Memory B cell (primary cell): ENCODE data around the gene SLC6A19.

Source experiments
- ATAC-seq: fragments of 150-1000 bp; cut with Tn5 transposase; 2 replicates; pipeline ENCODE4 v1.10.0; 2021; ENCODE audit warnings: low read depth, mild to moderate bottlenecking, moderate library complexity
- DNase-seq, 2 donors: peaks; one replicate each; pipeline ENCODE4 v3.0.0; 2022; ENCODE audit warnings: low spot score in 2 of 2
- H3K27ac Mint-ChIP-seq: one replicate; pipeline ENCODE4 v1.8.0; 2022; ENCODE audit warnings: mild to moderate bottlenecking, moderate library complexity, mixed read lengths
- H3K27me3 Mint-ChIP-seq: one replicate; pipeline ENCODE4 v1.8.0; 2022; ENCODE audit warnings: mixed read lengths
- H3K36me3 Mint-ChIP-seq: one replicate; pipeline ENCODE4 v1.8.0; 2022; ENCODE audit warnings: mild to moderate bottlenecking, mixed read lengths
- H3K4me1 Mint-ChIP-seq: one replicate; pipeline ENCODE4 v1.8.0; 2022; ENCODE audit warnings: mixed read lengths
- H3K4me3 Mint-ChIP-seq: one replicate; pipeline ENCODE4 v1.8.0; 2022; ENCODE audit warnings: mild to moderate bottlenecking, moderate library complexity, mixed read lengths
- H3K9me3 Mint-ChIP-seq: one replicate; pipeline ENCODE4 v1.8.0; 2022; ENCODE audit warnings: mixed read lengths

Gene SLC6A19

GRCh38 chr5:1244255-1244654 lies 42.9 kb downstream of the SLC6A19 start:
- DNase-seq (no peak), ATAC-seq (no peak)
- no peak overlapping the region for H3K4me3 Mint-ChIP-seq
- H3K9me3 Mint-ChIP-seq: no peaks in the 10 kb centered on the region
- no peak overlapping the region for H3K27ac Mint-ChIP-seq
- no peaks in the 10 kb centered on the region for H3K36me3 Mint-ChIP-seq
- H3K4me1 Mint-ChIP-seq: no peaks in the 10 kb centered on the region
- peaks cover 6% of the 10 kb centered on the region for H3K27me3 Mint-ChIP-seq

DNA sequence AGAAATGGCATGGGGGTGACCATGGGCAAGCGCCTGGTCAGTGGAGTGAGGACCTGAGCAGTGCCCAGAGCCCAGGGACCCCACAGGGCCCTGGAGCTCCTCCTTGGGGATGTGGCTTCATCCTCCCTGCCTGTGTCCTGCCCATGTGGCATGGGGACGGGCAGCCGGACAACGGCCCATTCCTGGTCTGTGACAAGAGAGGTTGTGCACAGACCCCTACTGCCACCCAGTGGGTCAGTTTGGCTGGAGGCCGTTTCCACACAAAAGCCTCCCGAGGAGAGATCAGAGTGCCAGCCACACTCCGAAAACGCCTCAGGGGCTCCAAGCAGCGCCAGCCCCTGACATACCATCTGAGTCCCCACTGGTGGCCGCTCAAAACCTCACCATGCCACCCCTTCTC lies 43.6 kb downstream of the SLC6A19 start:
- DNase-seq: no peak
- no peaks in the 10 kb centered on the region for H3K36me3 Mint-ChIP-seq
- ATAC-seq: no peak
- no peak overlapping the region for H3K4me3 Mint-ChIP-seq
- no peak overlapping the region for H3K27ac Mint-ChIP-seq
- H3K4me1 Mint-ChIP-seq: no peaks in the 10 kb centered on the region
- H3K27me3 Mint-ChIP-seq: peaks cover 6% of the 10 kb centered on the region
- no peaks in the 10 kb centered on the region for H3K9me3 Mint-ChIP-seq

DNA sequence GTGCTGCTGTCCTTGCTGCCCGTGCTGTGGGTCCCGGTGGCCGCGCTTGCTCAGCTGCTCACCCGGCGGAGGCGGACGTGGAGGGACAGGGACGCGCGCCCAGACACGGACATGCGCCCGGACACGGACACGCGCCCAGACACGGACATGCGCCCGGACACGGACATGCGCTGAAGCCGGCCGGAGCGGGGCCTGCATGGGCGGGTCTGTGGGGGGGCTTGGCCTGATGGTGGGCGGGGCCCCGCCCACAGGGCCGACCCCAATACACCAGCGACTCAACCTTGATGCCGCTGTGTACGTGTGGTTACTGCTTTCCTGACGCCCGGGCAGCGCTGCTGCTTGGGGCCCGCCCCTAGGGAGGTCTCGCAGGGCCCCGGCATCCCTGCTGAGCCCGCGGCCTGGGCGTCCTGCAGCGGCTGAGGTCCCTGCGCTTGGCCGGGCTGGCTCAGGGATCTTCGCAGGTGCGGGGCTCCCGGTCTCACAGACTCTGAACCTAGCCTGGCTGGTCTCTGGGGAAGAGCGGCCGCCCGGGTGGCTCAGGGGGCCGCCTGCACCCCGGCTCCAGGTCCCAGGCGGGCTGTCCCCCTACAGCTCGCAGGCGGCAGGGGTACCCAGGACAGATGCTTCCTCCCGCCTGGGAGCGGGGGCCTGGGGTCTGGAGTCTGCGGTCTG lies 44.6 kb downstream of the SLC6A19 start:
- H3K4me1 Mint-ChIP-seq: no peaks in the 10 kb centered on the region
- H3K27ac Mint-ChIP-seq: no peak overlapping the region
- H3K27me3 Mint-ChIP-seq: peaks cover 4% of the 10 kb centered on the region
- no peak for ATAC-seq
- no peaks in the 10 kb centered on the region for H3K36me3 Mint-ChIP-seq
- DNase-seq: no peak
- no peaks in the 10 kb centered on the region for H3K9me3 Mint-ChIP-seq
- H3K4me3 Mint-ChIP-seq: no peak overlapping the region

GRCh38 chr5:1246711-1247431 lies 45.5 kb downstream of the SLC6A19 start:
- peaks cover 4% of the 10 kb centered on the region for H3K27me3 Mint-ChIP-seq
- no peak overlapping the region for H3K4me3 Mint-ChIP-seq
- H3K27ac Mint-ChIP-seq: no peak overlapping the region
- no peaks in the 10 kb centered on the region for H3K36me3 Mint-ChIP-seq
- ATAC-seq (no peak), DNase-seq (no peak)
- H3K9me3 Mint-ChIP-seq: no peaks in the 10 kb centered on the region
- H3K4me1 Mint-ChIP-seq: no peaks in the 10 kb centered on the region

DNA sequence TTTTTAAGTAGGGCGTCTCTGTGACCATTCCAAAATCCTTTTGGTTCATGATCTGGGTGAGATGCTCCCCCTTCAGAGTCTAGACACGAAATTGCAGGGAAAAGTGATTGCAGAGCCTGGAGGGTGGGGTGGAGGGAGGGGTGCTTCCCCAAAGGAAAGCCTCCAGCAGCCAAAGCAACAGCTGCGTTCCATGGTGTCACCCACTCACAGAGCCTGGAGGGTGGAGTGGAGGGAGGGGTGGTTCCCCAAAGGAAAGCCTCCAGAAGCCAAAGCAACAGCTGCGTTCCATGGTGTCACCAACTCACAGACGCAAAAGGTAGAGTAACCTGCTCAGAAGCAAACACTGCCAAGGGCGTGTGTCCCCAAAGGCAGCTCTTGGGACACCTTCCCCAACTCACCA lies 46.4 kb downstream of the SLC6A19 start:
- Mint-ChIP-seq H3K36me3 (no peaks in the 10 kb centered on the region), H3K9me3 (no peaks in the 10 kb centered on the region), H3K4me1 (no peaks in the 10 kb centered on the region), H3K27ac (no peak overlapping the region), H3K4me3 (no peak overlapping the region), H3K27me3 (peaks cover 6% of the 10 kb centered on the region)
- DNase-seq (no peak), ATAC-seq (no peak)

DNA sequence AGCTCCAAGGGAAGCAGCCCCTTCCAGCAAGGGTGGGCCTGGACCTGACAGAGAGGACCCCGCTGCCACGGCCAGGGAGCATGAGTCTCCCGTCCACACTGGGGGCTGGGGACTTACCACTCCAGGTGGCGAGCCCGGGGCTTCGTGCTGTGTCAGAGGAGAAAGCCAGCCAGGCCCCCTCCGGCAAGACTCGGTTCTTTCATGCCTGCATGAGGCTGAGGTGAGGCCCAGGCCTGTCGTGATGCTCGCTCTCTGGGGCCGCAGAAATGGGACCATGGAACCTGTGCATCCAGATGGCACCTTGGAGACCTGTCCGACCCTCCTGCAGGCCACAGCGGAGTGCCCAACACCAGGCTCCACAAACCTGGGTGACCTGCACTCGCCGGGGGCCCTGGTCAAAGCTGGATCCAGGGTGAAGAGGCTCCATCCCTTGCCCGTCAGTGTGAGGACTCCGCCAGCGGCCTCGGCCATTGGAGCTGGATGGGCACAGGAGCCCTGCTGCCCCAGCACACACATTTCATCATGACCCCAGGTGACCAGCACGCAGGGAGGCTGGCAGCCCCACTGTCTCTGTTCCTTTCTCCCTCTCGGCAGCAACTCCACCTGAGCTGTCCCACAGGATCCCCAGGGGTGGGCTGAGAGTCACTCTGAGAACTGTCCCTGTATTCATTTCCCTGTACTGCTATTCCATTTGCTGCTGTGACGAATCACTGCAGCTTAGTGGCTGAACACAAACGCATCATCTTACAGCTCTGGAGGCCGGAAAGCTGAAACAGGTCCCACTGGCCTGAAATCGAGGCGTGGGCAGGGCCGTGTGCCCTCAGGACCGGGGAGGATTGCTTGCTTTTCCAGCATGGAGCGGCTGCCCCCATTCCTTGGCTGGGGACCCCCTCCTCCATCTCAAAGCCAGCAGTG lies 48.2 kb downstream of the SLC6A19 start:
- no peaks in the 10 kb centered on the region for H3K36me3 Mint-ChIP-seq
- H3K9me3 Mint-ChIP-seq: no peaks in the 10 kb centered on the region
- no peak overlapping the region for H3K4me3 Mint-ChIP-seq
- H3K4me1 Mint-ChIP-seq: no peaks in the 10 kb centered on the region
- H3K27me3 Mint-ChIP-seq: peaks cover 5% of the 10 kb centered on the region
- DNase-seq: no peak
- no peak for ATAC-seq
- H3K27ac Mint-ChIP-seq: no peak overlapping the region

DNA sequence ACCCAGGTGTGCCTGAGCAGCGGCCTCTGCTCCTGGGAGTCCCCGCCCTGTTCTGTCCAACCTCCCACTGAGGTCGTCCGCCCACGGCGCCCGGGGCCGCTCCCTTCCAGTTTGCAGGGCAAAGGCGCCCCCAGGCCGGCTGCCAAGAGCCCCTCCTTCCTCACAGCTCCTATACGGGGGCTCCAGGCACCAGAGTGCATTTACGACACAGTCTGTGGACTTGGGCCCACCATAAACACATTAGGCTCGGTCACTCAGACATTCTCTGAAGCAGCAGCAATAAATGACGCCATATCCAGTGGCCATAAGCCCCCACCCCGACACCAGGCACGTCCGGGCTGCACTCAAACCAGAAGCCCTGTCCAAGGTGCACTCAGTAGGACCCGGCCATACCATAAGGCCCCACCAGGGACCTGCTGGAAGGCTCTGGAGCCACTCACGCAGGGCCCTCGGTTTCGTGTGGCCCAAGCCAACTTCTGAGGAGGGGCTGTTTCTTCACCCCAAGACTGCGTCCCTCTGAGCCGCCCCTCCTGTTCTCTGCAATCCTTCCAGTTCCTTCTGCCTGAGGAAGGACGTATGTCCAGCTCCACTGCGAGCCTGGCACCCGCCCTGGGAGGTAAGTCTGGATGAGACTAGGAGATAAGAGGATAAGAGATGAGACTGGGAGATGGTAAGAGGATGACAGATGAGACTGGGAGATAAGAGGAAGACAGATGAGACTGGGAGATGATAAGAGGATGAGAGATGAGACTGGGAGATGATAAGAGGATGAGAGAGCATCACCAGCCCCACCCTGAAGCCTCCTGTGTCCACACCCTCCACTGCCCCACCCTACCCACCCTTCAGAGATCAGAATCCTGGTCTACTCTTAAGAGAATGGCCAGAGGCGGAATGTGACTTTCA lies 50.5 kb downstream of the SLC6A19 start:
- Mint-ChIP-seq H3K27me3 (peaks cover 5% of the 10 kb centered on the region), H3K9me3 (no peaks in the 10 kb centered on the region), H3K4me1 (peaks cover 4% of the 10 kb centered on the region), H3K36me3 (no peaks in the 10 kb centered on the region), H3K4me3 (no peak overlapping the region), H3K27ac (no peak overlapping the region)
- ATAC-seq (no peak), DNase-seq (no peak)

DNA sequence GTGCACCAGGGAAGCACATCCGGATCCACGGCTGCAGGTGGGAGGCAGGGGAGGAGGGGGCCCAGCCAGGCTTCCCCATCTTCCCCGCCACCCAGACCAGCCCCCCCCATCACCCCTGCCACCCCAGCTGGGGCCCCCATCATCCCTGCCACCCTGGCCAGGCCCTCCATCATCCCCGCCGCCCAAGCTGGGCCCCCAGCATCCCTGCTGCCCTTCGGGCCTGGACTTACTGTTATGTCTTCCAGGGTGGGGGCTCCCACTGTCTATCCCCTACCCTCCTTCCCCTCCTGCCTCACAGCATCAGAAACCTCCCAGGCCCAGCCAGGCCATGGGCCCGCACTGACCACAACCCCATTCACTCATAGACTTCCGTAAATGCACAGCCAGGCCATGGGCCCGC lies 51.3 kb downstream of the SLC6A19 start:
- DNase-seq (no peak), ATAC-seq (no peak)
- no peaks in the 10 kb centered on the region for H3K36me3 Mint-ChIP-seq
- H3K4me1 Mint-ChIP-seq: peaks cover 4% of the 10 kb centered on the region
- no peaks in the 10 kb centered on the region for H3K9me3 Mint-ChIP-seq
- no peak overlapping the region for H3K27ac Mint-ChIP-seq
- peaks cover 2% of the 10 kb centered on the region for H3K27me3 Mint-ChIP-seq
- no peak overlapping the region for H3K4me3 Mint-ChIP-seq

DNA sequence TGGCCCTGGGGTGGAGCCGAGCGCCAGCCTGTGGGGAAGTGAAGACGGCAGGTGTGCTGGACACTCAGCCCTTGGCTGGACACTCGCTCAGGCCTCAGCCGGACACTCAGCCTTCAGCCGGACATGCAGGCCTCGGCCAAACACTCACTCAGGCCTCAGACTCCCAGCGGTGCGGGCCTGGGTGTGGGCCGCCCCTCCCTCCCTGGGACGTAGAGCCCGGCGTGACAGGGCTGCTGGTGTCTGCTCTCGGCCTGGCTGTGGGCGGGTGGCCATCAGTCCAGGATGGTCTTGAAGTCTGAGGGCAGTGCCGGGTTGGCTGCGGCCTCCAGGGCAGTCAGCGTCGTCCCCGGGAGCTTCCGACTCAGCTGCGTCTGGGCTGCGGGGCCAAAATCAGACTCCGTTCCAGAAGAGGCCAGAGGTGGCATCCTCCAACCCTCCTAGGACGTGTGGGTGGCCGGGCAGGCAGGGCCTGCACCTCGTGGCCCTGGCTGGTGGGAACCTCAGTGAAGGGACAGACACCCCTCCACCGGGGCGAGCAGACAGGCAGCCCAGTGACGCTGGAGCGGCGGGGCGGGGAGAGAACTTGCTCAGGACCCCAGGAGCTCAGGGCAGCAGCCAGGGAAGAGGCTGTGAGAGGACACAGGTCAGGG lies 52.2 kb downstream of the SLC6A19 start:
- DNase-seq: no peak
- Mint-ChIP-seq H3K4me3 (no peak overlapping the region), H3K4me1 (peaks cover 4% of the 10 kb centered on the region), H3K27ac (no peak overlapping the region), H3K27me3 (peaks cover 2% of the 10 kb centered on the region), H3K9me3 (no peaks in the 10 kb centered on the region), H3K36me3 (no peaks in the 10 kb centered on the region)
- no peak for ATAC-seq

DNA sequence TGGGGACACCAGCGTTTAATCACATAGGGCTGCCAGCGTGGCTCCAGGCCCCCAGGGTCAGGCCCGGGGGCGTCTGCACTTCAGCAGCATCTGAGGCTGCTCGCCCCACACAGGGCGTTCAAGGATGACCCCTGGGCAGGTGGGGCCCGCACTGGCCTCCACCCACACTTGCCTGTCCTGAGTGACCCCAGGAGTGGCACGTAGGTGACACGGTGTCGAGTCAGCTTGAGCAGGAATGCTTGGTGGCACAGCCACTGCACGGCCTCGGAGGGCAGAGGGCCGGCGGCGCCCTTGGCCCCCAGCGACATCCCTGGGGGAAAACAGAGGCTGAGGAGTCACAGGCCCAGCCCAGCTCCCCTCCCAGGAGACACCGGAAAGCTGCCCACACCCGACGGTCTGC lies 52.8 kb downstream of the SLC6A19 start:
- H3K27me3 Mint-ChIP-seq: peaks cover 7% of the 10 kb centered on the region
- no peaks in the 10 kb centered on the region for H3K9me3 Mint-ChIP-seq
- DNase-seq: no peak
- peaks cover 6% of the 10 kb centered on the region for H3K4me1 Mint-ChIP-seq
- no peaks in the 10 kb centered on the region for H3K36me3 Mint-ChIP-seq
- no peak for ATAC-seq
- no peak overlapping the region for H3K27ac Mint-ChIP-seq
- H3K4me3 Mint-ChIP-seq: no peak overlapping the region

DNA sequence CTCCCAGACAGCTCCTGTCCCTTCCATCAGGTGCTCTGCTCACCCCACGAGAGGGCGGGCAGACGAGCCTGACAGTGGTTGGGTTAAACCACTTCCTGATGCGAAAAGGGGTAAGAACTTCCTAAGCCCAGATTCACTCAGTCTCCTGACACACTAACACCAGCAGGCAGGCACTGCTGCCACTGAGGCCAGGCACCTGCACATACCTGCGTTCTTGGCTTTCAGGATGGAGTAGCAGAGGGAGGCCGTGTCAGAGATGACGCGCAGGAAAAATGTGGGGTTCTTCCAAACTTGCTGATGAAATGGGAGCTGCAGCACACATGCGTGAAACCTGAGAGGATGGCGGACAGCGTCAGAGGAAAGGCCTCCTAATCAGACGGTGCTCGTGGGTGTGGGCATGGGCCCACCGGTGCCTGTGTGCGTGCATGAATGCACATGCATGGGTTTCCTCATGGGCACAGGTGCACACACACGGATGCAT lies 53.7 kb downstream of the SLC6A19 start:
- no peak for DNase-seq
- Mint-ChIP-seq H3K9me3 (no peaks in the 10 kb centered on the region), H3K4me1 (peaks cover 6% of the 10 kb centered on the region), H3K4me3 (no peak overlapping the region), H3K27me3 (peaks cover 7% of the 10 kb centered on the region), H3K27ac (no peak overlapping the region), H3K36me3 (no peaks in the 10 kb centered on the region)
- no peak for ATAC-seq

DNA sequence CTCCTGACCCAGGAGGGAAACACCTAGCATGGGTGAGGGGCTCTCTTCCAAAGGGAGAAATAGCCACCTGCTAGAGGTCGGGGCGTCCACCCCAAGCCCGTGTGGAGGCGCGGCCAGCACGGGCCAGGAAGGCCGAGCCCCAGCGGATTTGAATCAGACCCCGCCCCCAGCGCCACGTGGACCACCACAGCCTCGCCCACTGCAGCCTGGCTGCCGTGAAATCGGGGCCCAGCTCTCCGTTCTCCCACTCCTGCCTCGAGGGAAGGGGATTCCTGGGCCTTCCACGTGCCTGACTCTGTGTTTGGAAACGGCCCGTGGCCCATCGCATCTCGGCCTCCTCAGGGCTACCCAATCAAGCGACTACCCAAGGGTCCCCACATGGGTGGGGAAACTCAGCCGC lies 55.4 kb downstream of the SLC6A19 start:
- ATAC-seq: no peak
- H3K27ac Mint-ChIP-seq: no peak overlapping the region
- no peak for DNase-seq
- H3K27me3 Mint-ChIP-seq: peaks cover 7% of the 10 kb centered on the region
- peaks cover 6% of the 10 kb centered on the region for H3K4me1 Mint-ChIP-seq
- no peaks in the 10 kb centered on the region for H3K36me3 Mint-ChIP-seq
- H3K9me3 Mint-ChIP-seq: no peaks in the 10 kb centered on the region
- no peak overlapping the region for H3K4me3 Mint-ChIP-seq

DNA sequence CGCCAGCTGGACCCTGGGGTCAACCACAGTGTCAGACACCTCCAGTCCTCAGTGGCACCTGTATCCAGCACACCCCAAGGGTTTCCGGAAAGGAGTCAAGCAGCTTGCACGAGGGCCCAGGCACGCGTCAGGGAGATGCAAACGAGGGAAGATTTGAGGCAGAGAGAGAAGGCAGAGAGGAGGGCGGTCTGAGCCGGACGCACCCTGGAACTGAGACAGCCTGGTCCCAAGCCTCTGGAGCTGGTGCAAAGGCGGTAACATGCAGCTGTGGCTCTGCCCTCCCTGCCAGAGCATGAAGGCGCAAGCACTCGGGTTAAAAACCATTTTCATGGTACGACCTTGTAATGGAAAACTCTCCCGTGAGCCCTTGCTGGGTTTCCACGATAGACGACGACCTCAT lies 56.0 kb downstream of the SLC6A19 start:
- peaks cover 4% of the 10 kb centered on the region for H3K27me3 Mint-ChIP-seq
- no peak overlapping the region for H3K4me3 Mint-ChIP-seq
- no peak for ATAC-seq
- DNase-seq: no peak
- peaks cover 6% of the 10 kb centered on the region for H3K4me1 Mint-ChIP-seq
- H3K36me3 Mint-ChIP-seq: no peaks in the 10 kb centered on the region
- H3K9me3 Mint-ChIP-seq: no peaks in the 10 kb centered on the region
- H3K27ac Mint-ChIP-seq: no peak overlapping the region
